Neutrophil (primary cell): ENCODE data around the gene PHC3.
"Not testable (repeated sequence)": the region's sequence is repeated elsewhere in the genome, so short reads cannot be mapped to it uniquely, and the experiment has no call there.

Experiments
- H3K27ac ChIP-seq: fragments of 200-600 bp; sonication (generic); 2 replicates; pipeline ENCODE4 v1.5.1; 2016; ENCODE audit warnings: mild to moderate bottlenecking, moderate library complexity
- H3K27me3 ChIP-seq: fragments of 200-600 bp; sonication (generic); 2 replicates; pipeline ENCODE4 v1.6.0; 2016; ENCODE audit warnings: mild to moderate bottlenecking
- H3K36me3 ChIP-seq: fragments of 200-600 bp; sonication (generic); 2 replicates; pipeline ENCODE4 v1.5.1; 2017
- H3K4me1 ChIP-seq, 2 experiments: fragments of 200-600 bp in 1 of 2; sonication (generic) in 1 of 2; 1 replicate in 1 of 2; 2 replicates in 1 of 2; pipeline versions ENCODE4 v1.5.1 to v1.6.1; 2013 to 2016; ENCODE audit warnings: low read depth in 1 of 2, low read length in 1 of 2, mild to moderate bottlenecking in 1 of 2, moderate library complexity in 1 of 2; ENCODE audit not compliant: control insufficient read depth in 1 of 2, insufficient read depth in 1 of 2
- H3K4me3 ChIP-seq, 2 experiments: fragments of 200-600 bp in 1 of 2; sonication (generic) in 1 of 2; 1 replicate in 1 of 2; 2 replicates in 1 of 2; pipeline ENCODE4 v1.5.1; 2013 to 2016; ENCODE audit warnings: low read depth in 1 of 2, low read length in 1 of 2, mild to moderate bottlenecking in 1 of 2, moderate library complexity in 1 of 2
- H3K9me3 ChIP-seq: fragments of 200-600 bp; sonication (generic); 2 replicates; pipeline ENCODE4 v1.5.1; 2016
- TF ChIP-seq, protein P1 (sequence below): fragments of 200-600 bp; sonication (generic); IDR thresholded peaks from 2 replicates; pipeline ENCODE4 v1.5.1; 2016; ENCODE audit warnings: antibody characterized with exemption

The PHC3 gene

GRCh38 chr3:170128259-170128976, 53.1 kb downstream of the PHC3 start:
- H3K4me3 ChIP-seq, result no peak overlapping the region
- H3K27me3 ChIP-seq, result no peaks in the 10 kb centered on the region
- peaks cover 10 to 18% of the 10 kb centered on the region in 2 experiments for H3K4me1 ChIP-seq
- no peaks in the 10 kb centered on the region for H3K9me3 ChIP-seq
- TF ChIP-seq, protein P1, sequence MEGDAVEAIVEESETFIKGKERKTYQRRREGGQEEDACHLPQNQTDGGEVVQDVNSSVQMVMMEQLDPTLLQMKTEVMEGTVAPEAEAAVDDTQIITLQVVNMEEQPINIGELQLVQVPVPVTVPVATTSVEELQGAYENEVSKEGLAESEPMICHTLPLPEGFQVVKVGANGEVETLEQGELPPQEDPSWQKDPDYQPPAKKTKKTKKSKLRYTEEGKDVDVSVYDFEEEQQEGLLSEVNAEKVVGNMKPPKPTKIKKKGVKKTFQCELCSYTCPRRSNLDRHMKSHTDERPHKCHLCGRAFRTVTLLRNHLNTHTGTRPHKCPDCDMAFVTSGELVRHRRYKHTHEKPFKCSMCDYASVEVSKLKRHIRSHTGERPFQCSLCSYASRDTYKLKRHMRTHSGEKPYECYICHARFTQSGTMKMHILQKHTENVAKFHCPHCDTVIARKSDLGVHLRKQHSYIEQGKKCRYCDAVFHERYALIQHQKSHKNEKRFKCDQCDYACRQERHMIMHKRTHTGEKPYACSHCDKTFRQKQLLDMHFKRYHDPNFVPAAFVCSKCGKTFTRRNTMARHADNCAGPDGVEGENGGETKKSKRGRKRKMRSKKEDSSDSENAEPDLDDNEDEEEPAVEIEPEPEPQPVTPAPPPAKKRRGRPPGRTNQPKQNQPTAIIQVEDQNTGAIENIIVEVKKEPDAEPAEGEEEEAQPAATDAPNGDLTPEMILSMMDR, result no peak
- peak overlapping the region; percentile 67 for H3K27ac ChIP-seq
- H3K36me3 ChIP-seq, result peaks cover 34% of the 10 kb centered on the region

GRCh38 chr3:170117134-170117533, 64.4 kb downstream of the PHC3 start:
- Histone ChIP-seq H3K36me3 (peaks cover 92% of the 10 kb centered on the region), H3K27me3 (no peaks in the 10 kb centered on the region), H3K4me3 (no peak overlapping the region), H3K27ac (no peak overlapping the region), H3K4me1 (no peaks in the 10 kb centered on the region), H3K9me3 (no peaks in the 10 kb centered on the region)
- TF ChIP-seq, protein P1, result no peak

- H3K4me3 ChIP-seq, H3K27me3 ChIP-seq, H3K9me3 ChIP-seq, H3K27ac ChIP-seq: not testable (repeated sequence)
- Histone ChIP-seq H3K36me3 (peaks cover 62% of the 10 kb centered on the region), H3K4me1 (peaks cover 0 to 12% of the 10 kb centered on the region in 2 experiments)
Measured at GRCh38 chr3:170114165-170114564, 67.4 kb downstream of the PHC3 start.

DNA sequence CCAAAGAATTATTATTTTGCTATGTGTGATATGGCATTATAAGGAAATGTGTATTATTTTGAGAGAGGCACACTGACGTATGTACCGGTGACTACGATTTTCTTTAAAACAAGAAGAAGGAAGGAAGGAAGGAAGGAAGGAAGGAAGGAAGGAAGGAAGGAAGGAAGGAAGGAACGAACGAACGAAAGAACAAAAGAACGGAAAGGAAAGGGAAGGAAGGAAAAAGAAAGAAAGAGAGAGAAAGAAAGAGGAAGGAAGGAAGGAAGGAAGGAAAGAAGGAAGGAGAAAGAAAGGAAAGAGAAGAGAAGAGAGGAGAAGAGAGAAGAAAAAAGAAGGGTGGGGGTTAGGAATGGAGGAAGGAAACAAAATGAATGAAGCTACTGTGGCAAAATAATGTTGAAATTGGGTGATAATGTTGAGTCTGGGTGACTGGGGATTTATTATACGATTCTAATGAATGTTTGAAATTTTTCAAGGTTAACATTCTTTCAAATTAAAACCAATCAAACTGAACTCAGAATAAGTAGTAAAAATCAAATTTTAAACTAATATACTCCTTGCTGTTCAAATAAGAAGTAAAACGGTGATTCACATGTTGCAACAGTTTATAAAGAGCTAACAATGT, 70.3 kb downstream of the PHC3 start:
- no peaks in the 10 kb centered on the region for H3K27me3 ChIP-seq
- no peaks in the 10 kb centered on the region for H3K9me3 ChIP-seq
- H3K36me3 ChIP-seq, result peaks cover 50% of the 10 kb centered on the region
- no peak overlapping the region for H3K4me3 ChIP-seq
- H3K4me1 ChIP-seq, result peaks cover 0 to 12% of the 10 kb centered on the region in 2 experiments
- TF ChIP-seq, protein P1, result no peak
- H3K27ac ChIP-seq, result peak overlapping the region; percentile 35

- no peak overlapping the region for H3K4me3 ChIP-seq
- peaks cover 44% of the 10 kb centered on the region for H3K36me3 ChIP-seq
- peak overlapping the region; percentile 41 for H3K27ac ChIP-seq
- no peaks in the 10 kb centered on the region for H3K27me3 ChIP-seq
- TF ChIP-seq, protein P1, result no peak
- H3K4me1 ChIP-seq, result peaks cover 0 to 12% of the 10 kb centered on the region in 2 experiments
- H3K9me3 ChIP-seq, result no peaks in the 10 kb centered on the region
Measured at GRCh38 chr3:170109579-170110293, 71.8 kb downstream of the PHC3 start.

DNA sequence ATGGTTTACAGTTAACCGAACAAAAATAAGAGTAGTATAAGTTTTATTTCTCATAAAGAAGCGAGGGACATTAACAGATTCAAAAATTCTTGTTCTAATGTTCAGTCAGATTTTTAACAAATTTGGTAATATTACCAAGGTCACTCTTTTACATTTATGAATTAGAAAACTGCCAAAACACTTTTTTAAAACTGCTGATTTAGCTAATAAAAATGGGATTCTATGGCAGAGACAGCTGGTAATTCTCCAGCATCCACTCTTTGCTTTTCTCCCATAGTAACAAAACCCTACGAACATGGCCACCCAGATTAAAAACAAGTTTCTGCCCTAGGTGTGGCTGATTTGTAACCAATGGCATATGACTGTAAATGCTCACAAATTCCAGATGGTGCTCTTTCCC, 72.6 kb downstream of the PHC3 start:
- no peaks in the 10 kb centered on the region for H3K27me3 ChIP-seq
- H3K27ac ChIP-seq, result no peak overlapping the region
- peaks cover 0 to 12% of the 10 kb centered on the region in 2 experiments for H3K4me1 ChIP-seq
- TF ChIP-seq, protein P1, result no peak
- H3K36me3 ChIP-seq, result peaks cover 38% of the 10 kb centered on the region
- H3K9me3 ChIP-seq, result no peaks in the 10 kb centered on the region
- H3K4me3 ChIP-seq, result no peak overlapping the region
